Measurements from ENCODE around the gene NR3C1.

The NR3C1 gene

DNA sequence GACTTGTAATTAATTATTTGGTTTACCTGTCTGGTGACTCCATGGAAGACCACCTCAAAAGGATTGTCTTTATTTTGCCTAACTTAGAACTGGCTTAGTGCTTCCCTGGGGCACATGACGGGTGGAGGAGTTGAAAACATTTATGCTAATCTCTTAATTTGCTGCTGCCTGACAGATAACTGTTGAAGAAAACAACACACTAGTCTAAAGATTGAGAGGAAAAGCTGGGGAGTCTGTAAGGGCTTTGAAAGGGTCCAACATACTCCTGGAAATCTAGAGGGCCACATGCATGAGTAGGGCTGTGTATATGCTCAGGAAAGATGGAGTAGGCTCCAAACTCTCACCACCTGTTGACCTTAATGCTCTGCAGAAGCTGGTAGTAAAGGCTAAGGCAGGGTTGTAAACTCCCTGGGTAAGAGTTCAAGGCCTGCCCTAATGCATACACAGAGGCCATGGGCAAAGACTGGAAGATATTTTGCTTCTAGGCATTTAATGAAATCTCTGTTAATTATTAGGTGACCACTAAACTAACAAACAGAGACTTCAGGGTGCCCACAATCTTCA is 40.7 kb downstream of the NR3C1 start:
- DNase-seq (ENCODE audit: low read depth in 2 of 2): no peak

DNA sequence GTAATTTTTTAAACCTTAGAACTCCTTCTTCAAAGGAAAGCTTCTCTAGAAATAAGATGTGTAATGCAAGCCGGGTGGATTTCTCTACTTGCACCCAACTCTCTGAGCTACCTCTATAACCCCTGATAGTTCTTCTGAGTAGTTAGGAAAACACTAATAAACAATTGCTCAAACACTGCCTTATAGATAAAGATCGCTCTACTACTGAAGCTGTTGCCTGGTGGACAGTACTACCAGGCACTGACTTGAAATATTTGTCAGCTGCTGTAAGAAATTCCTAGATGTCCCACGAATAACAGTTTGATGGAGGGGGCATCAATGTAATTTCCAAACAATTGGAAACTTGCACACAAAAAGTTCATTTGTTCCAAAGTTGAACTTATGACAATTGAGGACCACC is 42.0 kb downstream of the NR3C1 start:
- no peak for DNase-seq (ENCODE audit: low read depth in 2 of 2)

DNA sequence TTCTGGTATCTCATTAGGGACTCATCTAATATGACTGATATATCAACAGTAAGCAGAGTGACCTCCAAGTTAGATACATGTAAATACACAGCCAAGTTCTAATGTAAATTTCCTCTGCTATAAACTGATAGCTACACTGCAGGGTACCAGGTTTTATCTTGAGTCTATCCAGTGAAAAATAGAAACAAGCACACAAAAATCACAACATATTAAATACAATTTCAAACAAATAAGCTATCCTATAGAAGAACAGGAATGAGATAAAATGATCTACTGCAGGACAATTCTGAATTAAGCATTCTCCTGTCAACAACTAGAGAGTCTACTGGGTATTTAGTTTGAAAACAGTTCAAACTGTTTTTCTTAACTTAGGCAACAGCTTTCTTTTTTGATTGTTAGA is 42.7 kb downstream of the NR3C1 start:
- no peak for DNase-seq (ENCODE audit: low read depth in 2 of 2)

DNA sequence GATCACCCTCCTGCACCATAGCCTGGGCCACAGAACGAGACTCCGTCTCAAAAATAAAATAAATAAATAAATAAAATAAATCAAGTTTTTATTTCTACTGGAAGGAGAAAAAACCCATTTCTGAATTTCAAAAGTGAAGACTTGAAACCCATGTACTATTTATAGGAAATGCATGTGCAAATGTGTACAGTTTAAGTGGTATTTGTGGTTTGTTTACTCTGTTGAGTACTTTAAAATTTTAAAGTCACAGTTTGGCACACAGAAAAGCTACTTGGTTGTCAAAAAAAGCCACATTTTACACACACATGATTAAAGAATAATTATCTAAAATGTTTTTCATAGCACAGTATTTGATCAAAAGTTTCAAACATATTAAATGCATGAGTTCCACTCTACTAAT is 43.6 kb downstream of the NR3C1 start:
- no peak for DNase-seq (ENCODE audit: low read depth in 2 of 2)

DNA sequence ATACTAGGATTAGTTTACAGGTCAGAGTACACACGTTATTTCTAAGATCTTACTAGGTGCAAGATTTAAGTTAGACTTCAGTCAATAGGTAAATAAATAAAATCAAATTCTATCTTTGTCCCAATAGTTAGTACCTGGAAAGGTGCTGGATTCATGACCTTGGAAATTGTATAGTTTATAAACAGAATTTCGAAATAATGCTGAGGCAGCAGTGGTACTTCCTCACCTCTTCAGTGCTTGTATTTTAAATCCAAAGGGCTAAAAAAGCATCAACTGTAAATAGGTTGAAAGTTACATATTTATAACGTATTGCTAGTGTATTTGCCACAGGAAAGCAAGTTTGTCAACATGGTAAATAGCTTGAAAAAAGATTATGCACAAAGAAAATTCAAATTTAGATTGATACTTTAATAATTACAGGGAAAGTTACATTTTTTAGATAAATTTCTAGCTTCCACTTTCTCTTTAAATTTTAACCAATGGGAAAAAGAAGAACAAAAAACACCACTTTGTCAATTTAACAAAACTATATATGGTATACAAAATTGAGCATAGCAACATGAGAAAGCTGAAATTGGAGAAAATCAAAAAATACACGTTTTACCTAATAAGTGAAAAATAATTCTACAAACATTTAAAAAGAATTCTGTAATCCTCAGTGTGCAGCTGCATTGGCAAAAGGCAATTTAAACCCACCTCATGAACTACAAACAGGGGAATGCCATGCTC is 46.5 kb downstream of the NR3C1 start:
- DNase-seq (ENCODE audit: low read depth in 2 of 2): no peak

DNA sequence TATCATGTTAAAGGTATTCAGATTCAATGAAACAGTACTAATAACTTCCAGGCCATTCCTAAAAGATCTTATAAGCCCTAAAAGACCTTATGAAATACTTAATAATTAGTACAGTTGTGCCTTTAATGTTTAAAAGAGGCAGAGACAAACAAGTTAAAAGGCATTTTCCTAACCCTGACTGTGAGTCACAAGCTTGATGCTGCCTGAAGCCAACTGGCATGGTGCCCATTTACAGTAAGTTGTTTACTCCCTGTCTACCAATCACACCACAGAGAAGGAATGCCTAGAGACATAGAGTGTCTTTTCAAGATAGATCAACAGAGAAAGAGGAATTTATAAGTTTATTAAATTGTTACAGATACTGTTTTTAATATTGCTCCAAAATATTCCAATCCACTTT is 47.8 kb downstream of the NR3C1 start:
- peak; percentile 18 to 44 for DNase-seq (ENCODE audit: low read depth in 2 of 2)

DNA sequence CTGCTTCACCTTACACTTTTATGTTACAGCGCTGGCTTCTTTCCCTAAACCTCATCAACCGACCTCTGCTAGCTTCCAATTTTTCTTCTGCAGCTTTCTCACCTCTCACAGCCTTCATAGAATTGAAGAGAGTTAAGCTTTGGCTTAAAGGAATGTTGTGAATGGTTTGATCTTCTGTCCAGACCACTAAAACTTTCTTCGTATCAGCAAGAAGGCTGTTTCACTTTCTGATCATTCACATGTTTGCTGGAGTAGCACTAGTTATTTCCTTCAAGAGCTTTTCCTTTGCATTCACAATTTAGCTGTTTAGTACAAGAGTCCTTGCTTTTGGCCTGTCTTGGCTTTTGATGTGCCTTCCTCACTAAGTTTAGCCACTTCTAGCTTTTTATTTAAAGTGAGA is 49.5 kb downstream of the NR3C1 start:
- no peak for DNase-seq (ENCODE audit: low read depth in 2 of 2)

DNA sequence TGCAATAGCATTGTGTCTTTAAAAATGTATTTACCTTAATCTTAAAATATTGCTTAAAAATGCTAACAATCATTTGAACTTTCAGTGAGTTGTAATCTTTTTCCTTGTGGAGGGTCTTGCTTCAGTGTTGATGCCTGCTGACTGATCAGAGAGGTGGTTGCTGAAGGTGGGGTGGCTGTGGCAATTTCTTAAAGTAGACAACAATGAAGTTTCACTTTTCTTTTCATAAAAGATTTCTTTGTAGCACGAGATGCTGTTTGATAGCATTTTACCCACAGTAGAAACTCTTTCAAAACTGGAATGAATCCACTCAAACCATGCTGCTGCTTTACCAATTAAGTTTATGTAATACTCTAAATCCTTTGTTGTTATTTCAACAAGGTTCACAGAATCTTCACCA is 50.8 kb downstream of the NR3C1 start:
- DNase-seq (ENCODE audit: low read depth in 2 of 2): no peak

DNA sequence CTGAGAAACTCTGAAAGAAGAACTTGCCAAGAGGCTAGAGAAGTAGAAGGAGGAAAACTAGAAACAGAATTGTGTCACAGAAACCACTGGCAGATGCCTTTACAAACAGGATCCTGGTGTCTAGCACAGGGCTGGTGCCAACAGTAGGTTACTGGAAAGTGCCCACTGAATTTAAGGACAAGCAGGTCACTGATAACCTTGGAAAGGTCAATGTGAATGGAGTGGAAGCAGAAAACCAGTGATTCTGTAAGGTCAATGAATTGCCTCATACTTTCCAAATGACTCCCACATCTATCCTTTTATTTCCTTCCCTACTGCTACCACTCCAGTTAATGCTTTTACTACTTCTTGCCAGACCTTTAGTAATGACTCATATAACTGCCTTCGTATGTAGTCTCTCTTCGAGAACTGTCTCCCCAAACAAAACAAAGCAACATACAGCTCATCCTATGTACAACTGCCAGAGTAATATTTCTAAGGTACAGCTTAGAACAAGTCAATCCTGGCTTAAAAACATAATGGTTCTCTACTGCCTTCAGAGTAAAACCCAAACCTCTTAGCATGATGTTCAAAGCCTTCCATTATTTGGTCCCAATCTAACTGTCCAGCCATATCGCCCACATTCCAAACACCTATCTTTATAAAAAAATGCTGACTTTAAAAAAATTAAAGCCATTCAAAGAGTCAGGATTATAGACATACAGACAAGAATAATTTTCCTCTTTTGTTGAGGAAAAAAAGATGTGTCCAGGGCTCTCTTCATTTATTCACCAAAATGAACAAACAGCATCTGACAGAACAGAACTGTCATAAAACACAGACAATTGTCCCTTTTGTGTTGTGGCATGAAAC is 52.5 kb downstream of the NR3C1 start:
- DNase-seq (ENCODE audit: low read depth in 2 of 2): no peak

DNA sequence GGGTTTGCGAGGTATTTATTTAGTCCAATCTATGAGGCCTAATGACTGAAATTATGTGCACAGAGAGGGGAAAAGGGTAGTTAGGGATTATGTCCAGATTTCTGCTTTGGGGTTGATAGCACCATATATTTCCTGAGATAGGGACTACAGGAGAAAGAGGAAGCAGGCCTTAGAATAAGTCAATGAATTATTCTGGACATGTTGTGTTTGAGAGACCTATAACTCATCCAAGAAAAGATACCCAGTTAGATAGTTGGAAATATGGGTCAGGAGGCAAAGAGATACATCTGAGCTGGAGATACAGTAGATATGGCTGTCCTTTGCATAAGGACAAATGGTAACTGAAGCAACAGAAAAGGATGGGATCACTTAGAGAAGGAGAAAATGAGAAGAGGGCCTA is 53.1 kb downstream of the NR3C1 start:
- no peak for DNase-seq (ENCODE audit: low read depth in 2 of 2)

DNA sequence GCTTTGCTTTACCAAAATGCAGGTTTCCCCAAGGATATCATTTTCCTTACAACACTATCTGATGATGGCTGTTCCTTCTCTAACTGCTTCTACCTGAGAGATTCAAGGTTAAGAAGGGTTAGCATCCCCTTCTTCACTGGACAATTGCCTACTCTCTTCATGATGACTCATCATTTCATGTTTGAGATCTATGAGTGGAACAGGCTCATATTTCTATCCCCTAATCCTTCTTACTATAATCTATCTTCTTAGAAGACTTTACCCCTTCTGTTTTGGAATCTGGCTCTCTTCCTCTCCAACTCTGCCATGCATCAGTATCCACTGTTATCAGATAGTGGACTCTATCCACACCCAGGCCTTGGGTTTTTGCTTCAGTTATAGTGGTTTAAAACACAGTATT is 54.3 kb downstream of the NR3C1 start:
- DNase-seq (ENCODE audit: low read depth in 2 of 2): no peak

DNA sequence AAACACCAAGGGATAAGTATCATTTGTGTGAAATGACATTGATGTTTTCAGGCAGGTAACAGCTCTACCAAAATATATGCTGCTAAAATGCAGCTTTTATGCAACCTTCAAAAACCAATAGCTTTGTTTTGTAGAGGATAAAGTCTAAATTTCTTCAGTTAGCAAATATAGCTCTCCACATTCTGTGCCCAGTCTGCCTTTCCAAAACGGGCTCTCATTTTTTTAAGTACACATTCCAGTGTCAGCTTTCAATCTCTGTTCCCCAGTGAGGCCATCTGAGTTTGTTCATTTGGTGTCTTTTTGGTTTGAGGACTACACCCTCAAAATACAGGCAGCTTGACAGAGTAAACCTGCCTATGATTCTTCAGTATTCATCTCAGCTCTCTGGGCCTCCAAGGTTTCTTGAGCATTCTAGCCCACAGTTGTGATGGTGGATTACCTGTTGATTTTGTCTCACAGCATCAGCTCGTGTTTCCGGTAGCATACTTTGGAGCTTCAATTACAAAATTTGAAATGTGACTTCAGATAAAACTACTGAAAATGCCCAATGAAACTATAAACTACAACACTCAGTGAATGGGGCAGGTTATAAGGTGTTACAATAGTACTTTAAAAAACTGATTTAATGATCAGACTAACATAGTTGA is 55.7 kb downstream of the NR3C1 start:
- no peak for DNase-seq (ENCODE audit: low read depth in 2 of 2)

DNA sequence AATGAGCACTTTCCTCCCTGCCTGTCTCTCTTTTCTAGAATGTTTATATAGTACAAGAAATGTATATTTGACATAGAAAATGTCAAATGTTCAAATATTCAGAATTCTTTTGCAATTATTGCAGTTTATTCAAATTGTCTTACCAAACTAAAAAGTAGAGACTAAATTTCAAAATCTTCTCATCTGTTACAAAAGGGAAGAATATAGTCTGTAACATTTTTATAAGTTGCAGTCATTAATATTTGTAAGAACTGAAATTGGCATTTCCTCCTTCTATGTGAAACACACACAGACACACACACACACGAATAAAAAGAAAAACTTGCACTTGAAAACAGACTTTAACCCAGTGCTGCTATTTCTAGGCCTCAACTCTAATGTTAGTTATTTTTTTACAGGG is 56.4 kb downstream of the NR3C1 start:
- no peak for DNase-seq (ENCODE audit: low read depth in 2 of 2)

DNA sequence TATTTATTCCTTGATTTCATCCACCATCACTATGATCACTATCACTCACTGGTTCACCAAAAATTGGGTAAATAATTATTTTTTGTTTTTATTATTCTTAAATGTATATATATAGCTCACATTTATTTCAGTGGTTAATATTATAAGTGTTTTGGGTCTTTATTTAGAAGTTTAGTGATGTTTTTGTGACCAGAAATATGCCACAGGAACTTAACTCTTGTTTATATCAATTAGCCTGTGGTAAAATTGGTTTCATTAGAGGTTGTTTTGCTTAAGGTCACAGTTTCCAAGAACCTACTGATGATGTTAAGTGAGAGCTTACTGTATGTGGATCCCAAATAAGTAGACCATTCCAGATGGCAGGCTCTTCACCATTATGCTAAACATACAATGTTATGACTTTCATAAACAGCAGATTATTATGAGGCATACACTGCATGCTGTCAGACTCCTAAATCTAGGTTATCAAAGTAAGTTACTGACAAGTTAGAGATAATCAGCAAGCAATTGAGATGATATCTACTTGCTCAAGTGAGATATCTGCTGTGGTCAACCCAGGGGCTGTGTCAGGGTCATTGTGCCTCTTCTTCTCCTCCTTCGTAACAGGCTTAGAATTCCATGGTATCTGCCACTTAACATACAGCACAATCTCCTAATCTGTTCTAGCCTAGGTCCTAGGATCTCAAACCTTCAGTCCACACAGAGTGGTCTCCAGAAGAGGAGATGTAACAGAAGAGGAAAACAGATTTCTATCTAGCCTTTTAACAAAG is 57.6 kb downstream of the NR3C1 start:
- DNase-seq (ENCODE audit: low read depth in 2 of 2): no peak

DNA sequence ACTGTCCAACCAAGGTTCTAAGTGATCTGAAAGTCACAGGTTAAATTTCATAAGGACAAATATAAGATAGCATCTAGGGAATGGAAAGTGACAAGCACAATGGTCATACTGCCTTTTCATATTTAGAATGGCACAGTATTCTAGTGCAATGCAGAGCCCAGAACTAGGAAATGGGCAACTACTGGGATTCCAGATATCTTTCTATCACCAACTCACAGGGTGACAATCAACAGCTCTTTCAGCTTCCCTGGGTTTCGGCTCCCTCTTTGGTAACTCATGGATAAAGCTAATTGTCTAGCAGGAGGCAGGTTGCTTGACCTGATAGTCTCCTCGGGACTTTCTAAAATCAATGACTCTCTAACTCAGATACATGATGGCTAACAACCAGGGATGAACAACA is 60.4 kb downstream of the NR3C1 start:
- no peak for DNase-seq (ENCODE audit: low read depth in 2 of 2)

DNA sequence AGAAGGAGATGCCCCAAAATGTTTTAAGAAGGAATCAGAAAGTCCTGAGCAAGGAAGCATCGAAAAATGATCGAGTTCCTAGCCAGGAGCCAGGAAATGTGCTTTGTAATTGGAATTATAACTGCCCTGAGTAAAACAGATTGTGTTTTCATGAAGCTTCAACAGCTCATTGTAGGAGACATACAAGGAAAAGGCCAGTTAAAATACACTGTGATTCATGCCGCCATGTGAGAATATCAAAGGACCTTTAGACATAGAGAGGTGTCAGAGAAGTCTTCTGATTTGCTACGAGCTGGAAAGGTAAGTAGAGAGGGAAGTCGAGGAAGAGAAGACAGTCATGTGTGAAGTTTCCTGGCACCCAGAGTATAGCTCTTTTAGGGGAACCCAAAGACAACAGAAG is 60.9 kb downstream of the NR3C1 start:
- DNase-seq (ENCODE audit: low read depth in 2 of 2): no peak

DNA sequence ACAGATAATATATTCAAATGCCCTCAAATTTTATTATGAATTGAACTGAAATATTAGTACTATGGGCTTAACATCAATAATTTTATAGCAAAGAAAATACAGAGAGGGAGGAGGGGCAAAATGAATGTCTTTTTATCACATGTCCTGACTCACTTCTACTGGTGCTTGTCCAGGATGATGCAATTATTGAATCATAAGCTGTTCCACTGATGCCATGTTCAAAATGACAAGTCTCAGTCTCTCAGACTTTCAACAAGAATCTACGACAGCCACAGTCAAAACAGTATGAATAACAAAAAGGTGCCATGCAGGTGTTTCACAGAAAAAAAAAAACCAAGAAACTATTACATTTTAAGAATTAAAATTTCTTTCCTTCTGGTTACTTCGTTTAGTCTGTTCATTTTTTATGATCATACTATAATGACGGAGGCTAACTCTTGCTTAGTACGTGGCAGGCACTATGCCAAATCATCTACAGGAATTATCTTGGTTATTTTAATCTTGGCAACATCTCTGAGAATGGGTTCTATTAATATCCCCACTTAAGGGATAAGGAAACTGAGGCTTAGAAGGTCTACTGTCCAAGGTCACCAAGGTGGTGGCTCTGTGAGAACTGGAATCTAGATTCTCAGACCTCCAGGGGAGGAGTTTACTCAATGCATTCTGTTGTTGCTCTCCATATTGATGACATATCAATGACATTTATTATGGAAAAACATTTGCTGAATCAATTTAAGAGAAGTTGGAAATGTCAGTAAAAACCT is 61.5 kb downstream of the NR3C1 start:
- no peak for DNase-seq (ENCODE audit: low read depth in 2 of 2)

DNA sequence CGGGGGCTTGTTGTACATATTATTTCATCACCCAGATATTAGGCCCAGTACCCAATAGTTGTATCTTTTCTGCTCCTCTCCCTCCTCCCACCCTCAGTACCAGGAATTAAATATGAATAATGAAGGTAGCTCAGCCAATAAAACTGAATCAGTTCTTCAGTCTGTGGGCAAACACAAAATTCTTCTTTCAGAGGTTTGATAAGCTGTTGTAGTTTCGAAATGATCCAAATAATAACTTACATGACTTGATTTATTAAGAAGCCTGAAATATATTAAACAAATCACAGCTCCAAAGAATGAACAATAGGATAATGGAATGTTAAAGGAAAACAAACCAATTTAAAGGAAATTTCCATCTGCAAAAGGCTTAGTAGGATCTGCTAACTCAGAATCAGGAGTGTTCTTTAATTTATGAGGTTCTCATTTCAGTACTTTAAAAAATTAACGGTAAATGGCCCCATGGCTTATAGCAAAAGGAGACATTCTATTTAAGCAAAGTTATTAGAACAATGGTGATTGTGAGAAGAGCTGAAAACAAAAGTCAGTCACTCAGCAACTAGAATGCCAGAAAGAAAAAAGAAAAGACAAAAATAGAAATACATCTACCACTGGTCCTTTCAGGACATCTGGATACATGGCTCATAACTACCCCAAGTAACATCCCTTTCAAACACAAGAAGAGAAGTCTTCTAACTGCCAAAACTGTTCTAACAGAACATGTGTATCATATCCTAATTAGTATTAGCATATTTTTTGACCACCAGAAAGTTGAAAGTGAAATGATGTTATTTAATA is 62.4 kb downstream of the NR3C1 start:
- DNase-seq (ENCODE audit: low read depth in 2 of 2): no peak

DNA sequence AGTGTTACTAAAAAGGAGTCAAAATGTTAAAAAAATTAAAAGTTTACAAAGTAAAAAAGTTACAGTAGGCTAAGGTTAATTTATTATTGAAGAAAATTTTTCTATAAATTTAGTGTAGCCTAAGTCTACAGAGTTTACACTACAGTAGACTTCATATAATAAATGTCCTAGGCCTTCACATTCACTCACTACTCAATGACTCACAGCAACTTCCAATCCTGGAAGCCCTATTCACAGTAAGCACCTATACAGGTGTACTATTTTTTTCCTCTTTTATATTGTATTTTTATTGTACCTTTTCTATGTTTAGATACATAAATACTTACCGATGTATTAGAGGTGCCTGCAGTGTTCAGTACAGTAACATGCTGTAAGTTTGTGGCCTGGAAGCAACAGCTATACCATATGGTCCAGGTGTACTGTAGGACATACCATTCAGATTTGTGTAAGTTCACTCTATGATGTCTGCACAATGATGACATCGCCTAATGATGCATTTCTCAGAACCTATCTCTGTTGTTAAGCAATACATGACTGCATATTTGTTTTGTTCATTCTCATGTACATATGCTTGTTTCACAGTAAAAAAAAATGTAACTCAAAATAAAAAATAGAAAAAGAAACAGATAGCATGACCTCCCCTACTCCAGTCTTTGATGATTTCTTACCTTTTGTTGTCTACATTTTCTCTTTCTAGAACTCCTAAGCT is 64.7 kb downstream of the NR3C1 start:
- DNase-seq (ENCODE audit: low read depth in 2 of 2): no peak

DNA sequence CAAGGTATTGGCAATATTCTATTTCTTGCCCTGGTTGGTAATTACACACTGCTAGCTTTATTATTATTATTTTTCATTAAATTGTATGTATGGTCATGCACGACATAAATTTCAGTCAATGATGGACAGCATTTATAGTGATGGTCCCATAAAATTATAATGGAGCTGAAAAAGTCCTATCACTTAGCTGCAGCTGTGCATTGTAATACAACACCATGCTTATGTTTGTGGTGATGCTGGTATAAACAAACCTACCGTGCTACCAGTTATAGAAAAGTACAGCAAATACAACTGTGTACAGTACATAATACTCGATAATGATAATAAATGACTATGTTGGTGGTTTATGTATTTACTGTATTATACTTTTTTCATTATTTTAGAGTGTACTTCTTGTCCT is 65.5 kb downstream of the NR3C1 start:
- DNase-seq (ENCODE audit: low read depth in 2 of 2): no peak
